OCI-LY1 (cell line): Measurements from ENCODE around the gene RTF2.
"Not testable (repeated sequence)": the region's sequence is repeated elsewhere in the genome, so short reads cannot be mapped to it uniquely, and the experiment has no call there.

Experiments used
- H2AFZ ChIP-seq: fragments of 200-600 bp; sonication (generic), shearing (Covaris generic); 2 replicates; pipeline ENCODE4 v1.6.0; 2014; ENCODE audit warnings: antibody characterized with exemption, mild to moderate bottlenecking, low read length
- H3F3A ChIP-seq: fragments of 200-600 bp; sonication (generic), shearing (Covaris generic); 2 replicates; pipeline ENCODE4 v1.6.0; 2014; ENCODE audit warnings: mild to moderate bottlenecking, antibody characterized with exemption, low read length, moderate library complexity; ENCODE audit not compliant: insufficient read depth
- H3K27ac ChIP-seq: fragments of 200-600 bp; sonication (generic); 2 replicates; pipeline ENCODE4 v1.5.1; 2014; ENCODE audit warnings: low read length, mixed run types, mild to moderate bottlenecking, low read depth; ENCODE audit not compliant: poor library complexity, severe bottlenecking
- H3K27me3 ChIP-seq: fragments of 200-600 bp; sonication (generic); 2 replicates; pipeline ENCODE4 v1.6.0; 2014; ENCODE audit warnings: antibody characterized with exemption, mild to moderate bottlenecking, low read length, moderate library complexity; ENCODE audit not compliant: insufficient read depth
- H3K36me3 ChIP-seq: fragments of 200-600 bp; sonication (generic); 2 replicates; pipeline ENCODE4 v1.6.1; 2014; ENCODE audit warnings: mild to moderate bottlenecking, antibody characterized with exemption, low read length, moderate library complexity, mixed read lengths; ENCODE audit not compliant: insufficient read depth
- H3K4me1 ChIP-seq: fragments of 200-600 bp; sonication (generic); 2 replicates; pipeline ENCODE4 v1.5.1; 2014; ENCODE audit warnings: mild to moderate bottlenecking, low read length, moderate library complexity; ENCODE audit not compliant: insufficient read depth, severe bottlenecking
- H3K4me2 ChIP-seq: fragments of 200-600 bp; sonication (generic), shearing (Covaris generic); 2 replicates; pipeline ENCODE4 v1.6.1; 2014; ENCODE audit warnings: low read length
- H3K4me3 ChIP-seq: fragments of 200-600 bp; sonication (generic); 2 replicates; pipeline ENCODE4 v1.5.1; 2014; ENCODE audit warnings: low read length, low read depth, mild to moderate bottlenecking, mixed read lengths; ENCODE audit not compliant: poor library complexity, severe bottlenecking
- H3K79me2 ChIP-seq: fragments of 200-600 bp; shearing (Covaris generic); 2 replicates; pipeline ENCODE4 v1.6.1; 2016; ENCODE audit warnings: mixed run types, low read length, mixed read lengths; ENCODE audit not compliant: insufficient read depth
- H3K9ac ChIP-seq: fragments of 200-600 bp; sonication (generic), shearing (Covaris generic); 2 replicates; pipeline ENCODE4 v1.6.1; 2014; ENCODE audit warnings: mild to moderate bottlenecking, low read length, mixed read lengths
- H3K9me2 ChIP-seq: fragments of 200-600 bp; sonication (generic), shearing (Covaris generic); 2 replicates; pipeline ENCODE4 v1.6.1; 2014; ENCODE audit warnings: low read depth, mild to moderate bottlenecking, low read length, mixed read lengths
- H3K9me3 ChIP-seq: fragments of 200-600 bp; shearing (Covaris generic); 2 replicates; pipeline ENCODE4 v1.6.1; 2014; ENCODE audit warnings: low read length, mixed read lengths
- H4K20me1 ChIP-seq: fragments of 200-600 bp; sonication (generic), shearing (Covaris generic); 2 replicates; pipeline ENCODE4 v1.6.0; 2016; ENCODE audit warnings: mild to moderate bottlenecking, low read length; ENCODE audit not compliant: insufficient read depth
- CTCF ChIP-seq: fragments of 200-600 bp; sonication (generic), shearing (Covaris generic); IDR thresholded peaks from 2 replicates; pipeline ENCODE4 v1.5.1; 2017; ENCODE audit warnings: mild to moderate bottlenecking, antibody characterized with exemption, low read length, moderate library complexity, mixed read lengths
- EZH2 ChIP-seq: fragments of 200-600 bp; sonication (generic), shearing (Covaris generic); IDR thresholded peaks from 2 replicates; pipeline ENCODE4 v1.8.0; 2017; ENCODE audit warnings: borderline replicate concordance, mixed run types, mild to moderate bottlenecking, antibody characterized with exemption, low read length, moderate library complexity, mixed read lengths

The RTF2 gene

GRCh38 chr20:56527521-56527920 lies 59.1 kb downstream of the RTF2 start:
- H2AFZ ChIP-seq, result no peak overlapping the region
- H4K20me1 ChIP-seq, result no peaks in the 10 kb centered on the region
- H3K27me3 ChIP-seq, result no peaks in the 10 kb centered on the region
- H3K4me3 ChIP-seq, result no peak overlapping the region
- H3K9me2 ChIP-seq, result no peaks in the 10 kb centered on the region
- H3K9ac ChIP-seq, result no peak overlapping the region
- TF ChIP-seq EZH2, result no peak
- no peak for TF ChIP-seq CTCF
- H3K4me2 ChIP-seq, result no peak overlapping the region
- no peaks in the 10 kb centered on the region for H3K9me3 ChIP-seq
- H3K36me3 ChIP-seq, result no peaks in the 10 kb centered on the region
- no peaks in the 10 kb centered on the region for H3F3A ChIP-seq
- no peak overlapping the region for H3K27ac ChIP-seq
- H3K79me2 ChIP-seq, result no peaks in the 10 kb centered on the region
- no peaks in the 10 kb centered on the region for H3K4me1 ChIP-seq

GRCh38 chr20:56532946-56533345 lies 64.5 kb downstream of the RTF2 start, which contains the start of gene FAM209B:
FAM209B (plus strand) TSS chr20:56533246; CDS start chr20:56533342, 96 bp downstream.
- not testable (repeated sequence) for H3K9me2 ChIP-seq, H3K79me2 ChIP-seq, H3K27me3 ChIP-seq, H3K4me3 ChIP-seq, H2AFZ ChIP-seq, H3K4me1 ChIP-seq, H3K36me3 ChIP-seq, H3F3A ChIP-seq, H3K9ac ChIP-seq, H4K20me1 ChIP-seq, H3K27ac ChIP-seq, H3K9me3 ChIP-seq, H3K4me2 ChIP-seq

GRCh38 chr20:56537997-56538396 lies 69.6 kb downstream of the RTF2 start:
- Histone ChIP-seq H3K4me2 (no peak overlapping the region), H4K20me1 (no peaks in the 10 kb centered on the region), H3K36me3 (no peaks in the 10 kb centered on the region), H3K4me3 (no peak overlapping the region), H3K9ac (no peak overlapping the region), H3K9me3 (no peaks in the 10 kb centered on the region), H2AFZ (no peak overlapping the region), H3K27ac (no peak overlapping the region), H3K4me1 (no peaks in the 10 kb centered on the region), H3F3A (no peaks in the 10 kb centered on the region), H3K79me2 (no peaks in the 10 kb centered on the region), H3K9me2 (no peaks in the 10 kb centered on the region), H3K27me3 (no peaks in the 10 kb centered on the region)
- TF ChIP-seq CTCF (no peak), EZH2 (no peak)

GRCh38 chr20:56540415-56540814 lies 72.0 kb downstream of the RTF2 start:
- H4K20me1 ChIP-seq, result no peaks in the 10 kb centered on the region
- TF ChIP-seq EZH2, result no peak
- TF ChIP-seq CTCF, result no peak
- no peak overlapping the region for H3K4me3 ChIP-seq
- H3K27me3 ChIP-seq, result no peaks in the 10 kb centered on the region
- H3K9me2 ChIP-seq, result no peaks in the 10 kb centered on the region
- H3K9ac ChIP-seq, result no peak overlapping the region
- no peak overlapping the region for H3K27ac ChIP-seq
- no peak overlapping the region for H2AFZ ChIP-seq
- no peaks in the 10 kb centered on the region for H3K79me2 ChIP-seq
- H3K36me3 ChIP-seq, result no peaks in the 10 kb centered on the region
- no peaks in the 10 kb centered on the region for H3K4me1 ChIP-seq
- H3K4me2 ChIP-seq, result no peak overlapping the region
- H3F3A ChIP-seq, result no peaks in the 10 kb centered on the region
- no peaks in the 10 kb centered on the region for H3K9me3 ChIP-seq
